Measurements from ENCODE around the gene RBM6.

RBM6 gene

DNA sequence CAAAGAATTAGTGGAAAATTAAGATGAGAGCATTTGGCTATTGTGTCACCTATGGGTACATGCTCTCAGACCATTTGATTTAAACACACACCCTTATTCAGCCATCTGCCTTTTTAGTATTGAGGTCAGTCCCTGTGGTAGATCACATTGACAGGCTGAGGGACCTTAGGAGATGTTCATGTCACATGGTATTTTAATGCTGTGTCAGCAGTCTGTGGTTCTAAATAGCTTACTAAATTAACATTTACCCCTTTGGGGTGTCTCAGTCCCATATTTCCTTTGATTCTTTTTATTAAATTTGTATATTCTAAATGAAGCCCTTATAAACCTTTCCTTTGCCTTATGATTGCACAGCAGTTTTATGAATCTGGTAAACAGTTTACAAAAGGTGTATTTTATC lies 151.0 kb downstream of the RBM6 start:
- Histone ChIP-seq H3K9me3 (ENCODE audit: control insufficient read depth, low read length) (peaks cover 4% of the 10 kb centered on the region), H3K27ac (ENCODE audit: low read depth, low read length, severe bottlenecking) (no peak overlapping the region), H3K4me1 (ENCODE audit: control insufficient read depth, insufficient read depth, low read length, poor library complexity, severe bottlenecking) (peaks cover 10% of the 10 kb centered on the region), H3K4me3 (ENCODE audit: extremely low read depth, insufficient read depth, low read length, poor library complexity, severe bottlenecking) (peak overlapping the region; percentile 100), H3K36me3 (ENCODE audit: control insufficient read depth, insufficient read depth, low read length) (peaks cover 59% of the 10 kb centered on the region)

DNA sequence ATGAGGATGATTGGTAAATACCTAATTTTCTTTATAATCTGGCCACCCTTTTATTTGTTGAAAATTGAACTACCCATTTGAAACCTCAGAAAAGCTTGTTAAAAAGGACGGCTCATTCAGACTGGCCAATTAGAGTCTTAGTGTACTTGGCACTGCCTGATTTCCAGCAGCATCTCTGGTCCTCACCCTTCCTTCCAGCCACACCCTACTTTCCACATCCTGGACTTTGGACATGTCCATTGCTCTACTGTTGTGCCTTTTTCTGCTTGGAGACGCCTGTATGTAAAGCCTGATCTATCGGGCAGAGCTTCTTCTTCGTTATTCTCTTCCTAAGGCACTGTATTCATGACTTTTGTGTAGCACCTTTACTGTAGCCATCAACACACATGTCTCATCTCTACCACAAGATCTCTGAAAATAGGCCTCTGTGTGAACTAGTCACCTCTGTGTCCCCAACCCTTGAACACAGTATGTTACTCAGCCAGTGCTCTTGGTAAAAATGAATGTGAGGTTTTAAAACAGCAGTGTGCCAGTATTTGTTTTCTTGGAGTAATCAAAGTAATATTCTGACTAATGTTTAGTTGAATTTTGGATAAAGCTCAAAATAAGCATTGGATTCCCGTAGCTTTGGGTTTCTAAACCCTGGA lies 155.5 kb downstream of the RBM6 start:
- H3K36me3 ChIP-seq (ENCODE audit: control insufficient read depth, insufficient read depth, low read length): peaks cover 100% of the 10 kb centered on the region
- no peaks in the 10 kb centered on the region for H3K9me3 ChIP-seq (ENCODE audit: control insufficient read depth, low read length)
- no peak overlapping the region for H3K4me3 ChIP-seq (ENCODE audit: extremely low read depth, insufficient read depth, low read length, poor library complexity, severe bottlenecking)
- WGBS, 2 experiments (ENCODE audit: insufficient coverage in 2 of 2): 98% methylated on average over 5 of the region's 5 CpGs
- H3K27ac ChIP-seq (ENCODE audit: low read depth, low read length, severe bottlenecking): no peak overlapping the region
- peaks cover 7% of the 10 kb centered on the region for H3K4me1 ChIP-seq (ENCODE audit: control insufficient read depth, insufficient read depth, low read length, poor library complexity, severe bottlenecking)

DNA sequence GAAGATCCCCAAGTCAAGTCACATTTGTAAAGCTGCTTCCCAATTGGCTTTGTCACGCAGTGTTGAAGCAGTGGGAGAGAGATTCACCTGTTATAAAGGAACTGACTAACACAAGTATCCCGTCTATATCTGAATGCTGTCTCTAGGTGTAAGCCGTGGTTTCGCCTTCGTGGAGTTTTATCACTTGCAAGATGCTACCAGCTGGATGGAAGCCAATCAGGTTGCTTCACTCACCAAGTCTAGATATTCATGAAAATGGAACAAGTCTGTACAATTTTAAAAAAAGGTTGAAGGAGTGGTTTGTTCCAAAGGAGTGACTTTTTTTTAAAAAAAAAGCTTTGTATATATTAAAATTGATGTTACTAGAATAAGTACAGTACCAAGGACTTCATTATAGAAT lies 160.4 kb downstream of the RBM6 start:
- Histone ChIP-seq H3K9me3 (ENCODE audit: control insufficient read depth, low read length) (no peaks in the 10 kb centered on the region), H3K4me3 (ENCODE audit: extremely low read depth, insufficient read depth, low read length, poor library complexity, severe bottlenecking) (no peak overlapping the region), H3K36me3 (ENCODE audit: control insufficient read depth, insufficient read depth, low read length) (peaks cover 100% of the 10 kb centered on the region), H3K27ac (ENCODE audit: low read depth, low read length, severe bottlenecking) (no peak overlapping the region), H3K4me1 (ENCODE audit: control insufficient read depth, insufficient read depth, low read length, poor library complexity, severe bottlenecking) (no peaks in the 10 kb centered on the region)
- WGBS, 2 experiments (ENCODE audit: insufficient coverage in 2 of 2): 92 to 97% methylated on average over 5 of the region's 5 CpGs

DNA sequence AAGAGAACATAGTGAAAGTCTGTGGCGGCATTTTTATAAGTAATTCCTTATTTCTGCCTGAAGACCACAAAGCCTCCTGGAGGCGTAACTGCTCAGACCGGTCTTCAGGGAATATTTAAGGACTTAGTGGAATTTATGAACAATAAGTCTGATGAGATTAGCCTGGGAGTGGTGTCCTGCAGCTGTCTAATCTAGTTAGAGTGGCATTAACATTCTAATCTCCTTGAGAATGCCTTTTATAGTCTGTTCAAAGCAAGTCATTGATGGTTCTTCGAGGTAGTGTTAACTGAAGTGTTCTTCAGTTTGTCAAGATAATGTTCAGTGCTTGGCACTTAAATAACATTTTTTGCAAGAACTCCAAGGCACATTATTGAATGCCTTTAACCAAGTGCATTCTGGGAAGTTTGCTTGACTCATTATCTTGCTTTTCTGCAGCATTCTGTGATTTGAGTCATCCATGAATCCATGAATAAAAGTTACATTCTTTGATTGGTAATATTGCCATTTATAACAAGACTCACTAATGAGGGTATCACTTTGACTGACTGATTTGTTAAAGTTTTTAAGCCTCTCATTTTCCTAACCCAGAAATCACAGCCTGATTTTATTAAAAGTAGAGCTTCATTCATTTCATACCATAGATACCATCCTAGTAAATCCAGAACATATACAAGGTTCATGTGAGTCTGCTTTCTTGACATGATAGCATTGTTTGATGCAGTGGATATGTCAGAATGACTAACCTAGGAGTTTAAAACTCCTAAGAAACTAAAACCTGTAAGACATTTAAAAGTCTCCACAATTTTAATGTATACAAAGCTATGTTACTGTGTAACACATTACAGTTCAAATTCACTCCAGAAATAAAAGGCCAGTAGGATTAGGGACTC lies 161.3 kb downstream of the RBM6 start:
- peaks cover 100% of the 10 kb centered on the region for H3K36me3 ChIP-seq (ENCODE audit: control insufficient read depth, insufficient read depth, low read length)
- H3K27ac ChIP-seq (ENCODE audit: low read depth, low read length, severe bottlenecking): no peak overlapping the region
- H3K4me1 ChIP-seq (ENCODE audit: control insufficient read depth, insufficient read depth, low read length, poor library complexity, severe bottlenecking): no peaks in the 10 kb centered on the region
- no peaks in the 10 kb centered on the region for H3K9me3 ChIP-seq (ENCODE audit: control insufficient read depth, low read length)
- no peak overlapping the region for H3K4me3 ChIP-seq (ENCODE audit: extremely low read depth, insufficient read depth, low read length, poor library complexity, severe bottlenecking)
- WGBS, 2 experiments (ENCODE audit: insufficient coverage in 2 of 2): 100% methylated on average over 1 of the region's 4 CpGs; no CpG with 5 or more reads in 1 of the 2 experiments

DNA sequence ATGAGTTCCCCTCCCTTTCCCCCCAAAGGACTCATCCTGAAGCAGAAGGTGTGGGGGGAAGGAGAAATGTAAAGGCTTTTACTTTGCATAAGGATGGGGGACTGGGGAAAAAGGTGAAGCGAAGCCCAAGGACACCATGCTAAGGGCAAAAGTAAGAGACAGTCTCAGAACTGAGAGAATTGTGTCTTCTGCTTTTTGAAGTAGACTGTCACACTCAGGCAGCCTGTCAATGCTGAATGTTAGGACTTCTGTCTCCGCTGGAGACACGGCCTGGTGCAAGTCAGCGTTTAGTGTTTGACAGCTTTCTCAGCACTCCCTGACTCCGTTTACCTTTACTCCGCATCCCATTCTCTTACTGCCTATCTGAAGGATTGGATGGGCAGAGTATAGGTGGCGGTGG lies 162.6 kb downstream of the RBM6 start:
- H3K36me3 ChIP-seq (ENCODE audit: control insufficient read depth, insufficient read depth, low read length): peaks cover 100% of the 10 kb centered on the region

DNA sequence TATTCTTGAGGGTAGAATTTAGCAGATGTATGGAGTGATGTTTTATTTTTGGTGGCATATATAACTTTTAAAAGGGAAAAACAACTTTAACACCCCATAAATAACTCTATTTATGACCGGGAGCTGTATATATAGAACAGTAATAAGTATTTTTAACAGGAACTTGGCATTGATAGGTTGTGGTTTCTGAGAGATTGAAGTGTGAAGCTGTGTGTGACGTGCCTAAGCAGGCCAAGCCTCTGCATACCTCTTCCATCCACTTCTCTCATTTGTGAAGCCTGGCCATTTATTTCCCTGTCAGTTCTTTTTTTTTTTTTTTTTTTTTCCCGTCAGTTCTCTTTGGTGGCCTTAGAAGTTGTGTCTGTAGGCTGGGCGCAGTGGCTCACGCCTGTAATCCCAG lies 171.8 kb downstream of the RBM6 start:
- 100% methylated on average over 2 of the region's 5 CpGs; no CpG with 5 or more reads in 1 of the 2 experiments for WGBS, 2 experiments (ENCODE audit: insufficient coverage in 2 of 2)
- peaks cover 100% of the 10 kb centered on the region for H3K36me3 ChIP-seq (ENCODE audit: control insufficient read depth, insufficient read depth, low read length)
- no peaks in the 10 kb centered on the region for H3K4me1 ChIP-seq (ENCODE audit: control insufficient read depth, insufficient read depth, low read length, poor library complexity, severe bottlenecking)
- no peaks in the 10 kb centered on the region for H3K9me3 ChIP-seq (ENCODE audit: control insufficient read depth, low read length)
- H3K27ac ChIP-seq (ENCODE audit: low read depth, low read length, severe bottlenecking): no peak overlapping the region
- no peak overlapping the region for H3K4me3 ChIP-seq (ENCODE audit: extremely low read depth, insufficient read depth, low read length, poor library complexity, severe bottlenecking)

More for the DNA sequence above, 162.6 kb downstream of the RBM6 start:
- WGBS, 2 experiments (ENCODE audit: insufficient coverage in 2 of 2): 97 to 100% methylated on average over 6 to 7 of the region's 7 CpGs
- no peaks in the 10 kb centered on the region for H3K9me3 ChIP-seq (ENCODE audit: control insufficient read depth, low read length)
- no peaks in the 10 kb centered on the region for H3K4me1 ChIP-seq (ENCODE audit: control insufficient read depth, insufficient read depth, low read length, poor library complexity, severe bottlenecking)
- no peak overlapping the region for H3K4me3 ChIP-seq (ENCODE audit: extremely low read depth, insufficient read depth, low read length, poor library complexity, severe bottlenecking)
- no peak overlapping the region for H3K27ac ChIP-seq (ENCODE audit: low read depth, low read length, severe bottlenecking)

DNA sequence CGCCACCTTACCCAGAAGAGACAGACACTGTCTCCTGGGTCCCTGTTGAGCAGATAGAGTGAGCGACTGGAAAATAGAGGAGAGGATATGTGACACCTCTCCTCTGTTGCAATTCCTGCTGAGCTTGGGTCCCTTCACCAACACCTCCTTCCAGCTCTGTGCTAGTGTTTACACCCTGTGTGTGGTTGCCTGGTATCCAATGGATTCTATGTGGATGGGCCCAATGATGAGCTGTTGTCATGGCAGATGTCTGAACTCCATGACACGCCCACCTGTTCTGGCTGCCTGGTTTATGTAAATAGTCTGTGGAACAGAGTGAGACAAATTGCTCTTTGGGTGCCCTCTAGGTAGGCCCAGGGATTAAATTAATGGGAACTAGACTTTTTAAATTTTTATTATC lies 172.5 kb downstream of the RBM6 start:
- no peaks in the 10 kb centered on the region for H3K4me1 ChIP-seq (ENCODE audit: control insufficient read depth, insufficient read depth, low read length, poor library complexity, severe bottlenecking)
- no peaks in the 10 kb centered on the region for H3K9me3 ChIP-seq (ENCODE audit: control insufficient read depth, low read length)
- peaks cover 100% of the 10 kb centered on the region for H3K36me3 ChIP-seq (ENCODE audit: control insufficient read depth, insufficient read depth, low read length)
- no peak overlapping the region for H3K4me3 ChIP-seq (ENCODE audit: extremely low read depth, insufficient read depth, low read length, poor library complexity, severe bottlenecking)
- WGBS, 2 experiments (ENCODE audit: insufficient coverage in 2 of 2): 94 to 100% methylated on average over 1 to 2 of the region's 3 CpGs
- no peak overlapping the region for H3K27ac ChIP-seq (ENCODE audit: low read depth, low read length, severe bottlenecking)

DNA sequence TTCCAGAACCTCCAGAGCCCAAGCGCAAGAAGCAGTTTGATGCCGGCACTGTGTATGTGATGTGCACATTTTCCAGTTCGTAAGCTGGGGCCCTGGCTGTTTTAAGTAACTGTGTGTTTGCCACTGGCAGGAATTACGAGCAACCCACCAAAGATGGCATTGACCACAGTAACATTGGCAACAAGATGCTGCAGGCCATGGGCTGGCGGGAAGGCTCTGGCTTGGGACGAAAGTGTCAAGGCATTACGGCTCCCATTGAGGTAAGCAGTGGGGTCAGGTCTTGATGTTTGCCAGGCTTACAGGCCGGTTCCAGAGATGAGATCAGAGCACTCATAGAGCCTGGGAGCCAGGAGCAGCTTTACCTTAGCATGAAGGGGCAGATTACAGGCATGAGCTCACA lies 177.2 kb downstream of the RBM6 start:
- 97 to 100% methylated on average over 8 of the region's 8 CpGs for WGBS, 2 experiments (ENCODE audit: insufficient coverage in 2 of 2)
- Histone ChIP-seq H3K4me3 (ENCODE audit: extremely low read depth, insufficient read depth, low read length, poor library complexity, severe bottlenecking) (no peak overlapping the region), H3K9me3 (ENCODE audit: control insufficient read depth, low read length) (no peaks in the 10 kb centered on the region), H3K27ac (ENCODE audit: low read depth, low read length, severe bottlenecking) (no peak overlapping the region), H3K4me1 (ENCODE audit: control insufficient read depth, insufficient read depth, low read length, poor library complexity, severe bottlenecking) (no peaks in the 10 kb centered on the region), H3K36me3 (ENCODE audit: control insufficient read depth, insufficient read depth, low read length) (peaks cover 91% of the 10 kb centered on the region)

DNA sequence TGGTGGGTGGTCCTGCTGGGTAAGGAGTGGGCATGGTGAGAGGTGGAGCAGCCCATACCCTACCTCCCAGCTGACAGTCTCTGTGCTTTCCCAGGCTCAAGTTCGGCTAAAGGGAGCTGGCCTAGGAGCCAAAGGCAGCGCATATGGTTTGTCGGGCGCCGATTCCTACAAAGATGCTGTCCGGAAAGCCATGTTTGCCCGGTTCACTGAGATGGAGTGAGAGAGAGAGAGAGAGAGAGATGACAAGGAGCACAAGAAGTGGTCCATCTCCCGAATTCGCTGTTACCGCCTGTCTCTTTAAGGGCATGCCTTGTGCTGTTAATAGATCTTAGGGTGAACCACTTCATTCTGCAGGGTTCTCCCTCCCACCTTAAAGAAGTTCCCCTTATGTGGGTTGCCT lies 178.3 kb downstream of the RBM6 start:
- no peaks in the 10 kb centered on the region for H3K4me1 ChIP-seq (ENCODE audit: control insufficient read depth, insufficient read depth, low read length, poor library complexity, severe bottlenecking)
- whole genome bisulfite sequencing, 2 experiments (ENCODE audit: insufficient coverage in 2 of 2): 100% methylated on average over 2 to 7 of the region's 10 CpGs
- no peaks in the 10 kb centered on the region for H3K9me3 ChIP-seq (ENCODE audit: control insufficient read depth, low read length)
- H3K4me3 ChIP-seq (ENCODE audit: extremely low read depth, insufficient read depth, low read length, poor library complexity, severe bottlenecking): no peak overlapping the region
- no peak overlapping the region for H3K27ac ChIP-seq (ENCODE audit: low read depth, low read length, severe bottlenecking)
- peaks cover 83% of the 10 kb centered on the region for H3K36me3 ChIP-seq (ENCODE audit: control insufficient read depth, insufficient read depth, low read length)

DNA sequence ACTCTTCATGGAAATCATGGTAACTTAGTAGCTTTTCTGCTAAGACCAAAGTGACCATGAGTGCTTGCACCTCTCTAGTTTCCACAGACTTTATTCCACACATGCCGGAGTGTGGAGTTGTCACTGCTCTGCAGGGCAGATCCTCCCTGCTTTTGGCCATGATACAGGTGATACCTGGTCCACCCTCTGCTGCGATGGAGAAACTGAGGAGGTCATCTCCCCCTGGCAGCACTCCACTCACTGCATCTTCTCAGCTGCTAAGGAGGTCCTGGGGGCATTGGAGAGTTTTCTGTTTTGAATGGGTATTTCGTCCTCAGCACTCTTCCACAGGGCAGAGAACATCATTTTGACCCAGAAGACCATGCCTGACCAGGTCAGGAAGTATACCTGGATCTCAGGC lies 179.8 kb downstream of the RBM6 start:
- WGBS, 2 experiments (ENCODE audit: insufficient coverage in 2 of 2): 100% methylated on average over 1 to 3 of the region's 3 CpGs
- H3K36me3 ChIP-seq (ENCODE audit: control insufficient read depth, insufficient read depth, low read length): peaks cover 67% of the 10 kb centered on the region
- H3K9me3 ChIP-seq (ENCODE audit: control insufficient read depth, low read length): no peaks in the 10 kb centered on the region
- H3K4me3 ChIP-seq (ENCODE audit: extremely low read depth, insufficient read depth, low read length, poor library complexity, severe bottlenecking): no peak overlapping the region
- H3K27ac ChIP-seq (ENCODE audit: low read depth, low read length, severe bottlenecking): no peak overlapping the region
- peaks cover 4% of the 10 kb centered on the region for H3K4me1 ChIP-seq (ENCODE audit: control insufficient read depth, insufficient read depth, low read length, poor library complexity, severe bottlenecking)

Measured in mesodermal cell (in vitro differentiated cells).